Measurements from ENCODE around the gene MTHFD2L. TPM values are rescaled to one million over a fixed set of nuclear protein-coding genes. Genes with fewer than 3 reads are reported as not detected.

MTHFD2L gene
- total and polyA plus RNA-seq, 10 of the 15 experiments (the other 5 are each of a cell fraction or from before 2014, with no cell fraction given) = 4.8 to 25.4 (median 14.4) TPM

DNA sequence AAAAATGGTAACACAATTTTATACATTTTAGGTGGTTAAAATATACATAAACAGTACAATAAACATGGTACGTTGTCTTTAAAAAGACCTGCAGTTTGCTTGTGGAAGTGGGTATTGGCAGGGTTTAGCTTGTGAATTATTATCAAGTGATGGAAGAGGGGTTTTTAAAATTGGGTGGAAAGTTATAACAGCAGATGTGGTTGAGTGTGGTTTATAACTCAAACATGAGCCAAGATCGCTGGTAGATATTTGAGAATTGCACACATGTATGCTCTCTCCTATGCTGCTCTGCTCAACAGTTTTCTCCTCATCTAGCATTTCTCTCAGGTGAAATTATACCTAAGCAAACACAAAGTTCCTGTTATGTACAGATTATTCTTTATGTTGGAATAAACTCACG lies 164.4 kb downstream of the MTHFD2L start:
- H3K27ac ChIP-seq (ENCODE audit: control insufficient read depth, insufficient read depth) = no peak overlapping the region
- no peaks in the 10 kb centered on the region for H3K79me2 ChIP-seq (ENCODE audit: control insufficient read depth, insufficient read depth, low read length)
- RAD21 ChIA-PET (ENCODE audit: unreplicated experiment) = interaction anchor here (1.6 to 4.0 kb wide), 4 partner anchors 133 to 352 kb away, joined by 5 to 22 read pairs (median 12); no protein-coding TSS in a partner anchor
- H3K27me3 ChIP-seq (replicated peaks in 1 of 2; ENCODE audit: control insufficient read depth in 2 of 2, insufficient read depth in 2 of 2, low read length in 1 of 2) = peaks cover 0 to 3% of the 10 kb centered on the region in 2 experiments; a peak in 1 of 4 replicates
- H3K9ac ChIP-seq (ENCODE audit: control insufficient read depth, insufficient read depth, low read length) = no peak overlapping the region
- H3K4me3 ChIP-seq = no peak overlapping the region
- ATAC-seq (no peak), DNase-seq (ENCODE audit: low read depth, low spot score) (no peak), FAIRE-seq (no peak)
- H3K4me1 ChIP-seq (ENCODE audit: control insufficient read depth, insufficient read depth, low read length) = no peaks in the 10 kb centered on the region
- no peaks in the 10 kb centered on the region for H4K20me1 ChIP-seq (ENCODE audit: control insufficient read depth, insufficient read depth)
- H2AFZ ChIP-seq (ENCODE audit: control insufficient read depth, low read depth, low read length) = no peak overlapping the region
- CTCF ChIA-PET = interaction anchor here (1.0 to 3.7 kb wide), 12 partner anchors 24 to 356 kb away, joined by 3 to 47 read pairs (median 6); no protein-coding TSS in a partner anchor
- SMC1A ChIA-PET (ENCODE audit: uncharacterized antibody, unreplicated experiment) = interaction anchor here (0.8 to 4.5 kb wide), 4 partner anchors 107 to 353 kb away, joined by 3 to 34 read pairs (median 3); no protein-coding TSS in a partner anchor
- TF ChIP-seq, protein P1, sequence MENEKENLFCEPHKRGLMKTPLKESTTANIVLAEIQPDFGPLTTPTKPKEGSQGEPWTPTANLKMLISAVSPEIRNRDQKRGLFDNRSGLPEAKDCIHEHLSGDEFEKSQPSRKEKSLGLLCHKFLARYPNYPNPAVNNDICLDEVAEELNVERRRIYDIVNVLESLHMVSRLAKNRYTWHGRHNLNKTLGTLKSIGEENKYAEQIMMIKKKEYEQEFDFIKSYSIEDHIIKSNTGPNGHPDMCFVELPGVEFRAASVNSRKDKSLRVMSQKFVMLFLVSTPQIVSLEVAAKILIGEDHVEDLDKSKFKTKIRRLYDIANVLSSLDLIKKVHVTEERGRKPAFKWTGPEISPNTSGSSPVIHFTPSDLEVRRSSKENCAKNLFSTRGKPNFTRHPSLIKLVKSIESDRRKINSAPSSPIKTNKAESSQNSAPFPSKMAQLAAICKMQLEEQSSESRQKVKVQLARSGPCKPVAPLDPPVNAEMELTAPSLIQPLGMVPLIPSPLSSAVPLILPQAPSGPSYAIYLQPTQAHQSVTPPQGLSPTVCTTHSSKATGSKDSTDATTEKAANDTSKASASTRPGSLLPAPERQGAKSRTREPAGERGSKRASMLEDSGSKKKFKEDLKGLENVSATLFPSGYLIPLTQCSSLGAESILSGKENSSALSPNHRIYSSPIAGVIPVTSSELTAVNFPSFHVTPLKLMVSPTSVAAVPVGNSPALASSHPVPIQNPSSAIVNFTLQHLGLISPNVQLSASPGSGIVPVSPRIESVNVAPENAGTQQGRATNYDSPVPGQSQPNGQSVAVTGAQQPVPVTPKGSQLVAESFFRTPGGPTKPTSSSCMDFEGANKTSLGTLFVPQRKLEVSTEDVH (IDR thresholded peaks at IDR 0.05; ENCODE audit: low read depth, partially characterized antibody) = no peak
- TF ChIP-seq MEF2B (IDR thresholded peaks at IDR 0.05; ENCODE audit: partially characterized antibody, poor library complexity, severe bottlenecking) (no peak), NFIC (IDR thresholded peaks at IDR 0.05; ENCODE audit: low read depth, low read length) (no peak), ZZZ3 (IDR thresholded peaks at IDR 0.05; ENCODE audit: control insufficient read depth, insufficient read length, low read depth) (no peak), JUND (IDR thresholded peaks at IDR 0.05; ENCODE audit: low read depth, low read length) (no peak), DPF2 (IDR thresholded peaks at IDR 0.05) (no peak), CHD2 (IDR thresholded peaks at IDR 0.05; ENCODE audit: borderline replicate concordance, low read depth, low read length) (no peak), NR2F1 (conservative IDR thresholded peaks at IDR 0.05) (no peak), ZBED1 (IDR thresholded peaks at IDR 0.05; ENCODE audit: borderline replicate concordance) (no peak), PML (IDR thresholded peaks at IDR 0.05; ENCODE audit: low read length) (no peak), SIX5 (IDR thresholded peaks at IDR 0.05; ENCODE audit: low read depth, low read length, severe bottlenecking) (no peak), SUZ12 (IDR thresholded peaks at IDR 0.05; ENCODE audit: unreplicated experiment) (no peak), EP300 (IDR thresholded peaks at IDR 0.05; ENCODE audit: borderline replicate concordance in 1 of 2, control insufficient read depth in 1 of 2, low read depth in 2 of 2, low read length in 2 of 2) (no peak), TCF3 (IDR thresholded peaks at IDR 0.05; ENCODE audit: borderline replicate concordance, insufficient read depth, low read depth, low read length) (no peak)
- TF ChIP-seq, protein P2, sequence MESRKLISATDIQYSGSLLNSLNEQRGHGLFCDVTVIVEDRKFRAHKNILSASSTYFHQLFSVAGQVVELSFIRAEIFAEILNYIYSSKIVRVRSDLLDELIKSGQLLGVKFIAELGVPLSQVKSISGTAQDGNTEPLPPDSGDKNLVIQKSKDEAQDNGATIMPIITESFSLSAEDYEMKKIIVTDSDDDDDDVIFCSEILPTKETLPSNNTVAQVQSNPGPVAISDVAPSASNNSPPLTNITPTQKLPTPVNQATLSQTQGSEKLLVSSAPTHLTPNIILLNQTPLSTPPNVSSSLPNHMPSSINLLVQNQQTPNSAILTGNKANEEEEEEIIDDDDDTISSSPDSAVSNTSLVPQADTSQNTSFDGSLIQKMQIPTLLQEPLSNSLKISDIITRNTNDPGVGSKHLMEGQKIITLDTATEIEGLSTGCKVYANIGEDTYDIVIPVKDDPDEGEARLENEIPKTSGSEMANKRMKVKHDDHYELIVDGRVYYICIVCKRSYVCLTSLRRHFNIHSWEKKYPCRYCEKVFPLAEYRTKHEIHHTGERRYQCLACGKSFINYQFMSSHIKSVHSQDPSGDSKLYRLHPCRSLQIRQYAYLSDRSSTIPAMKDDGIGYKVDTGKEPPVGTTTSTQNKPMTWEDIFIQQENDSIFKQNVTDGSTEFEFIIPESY (IDR thresholded peaks at IDR 0.05) = no peak
- no peak overlapping the region for H3K4me2 ChIP-seq (ENCODE audit: control insufficient read depth, insufficient read depth)
- in situ Hi-C loops (cut with MboI) (loop anchor here (5.0 kb wide), 1 partner anchor 350 kb away; no protein-coding TSS in a partner anchor), intact Hi-C loops (cut with micrococcal nuclease; ENCODE audit: unreplicated experiment) (no loop called here)
- 12% methylated on average over 3 of the region's 3 CpGs for WGBS (ENCODE audit: insufficient coverage, insufficient replicate concordance, low lambda C conversion rate, missing lambda C conversion rate)
- no TSS peak for BruUV-seq (replicated peaks)
- H3K36me3 ChIP-seq (ENCODE audit: control insufficient read depth in 2 of 2, insufficient read depth in 2 of 2, low read length in 1 of 2) = no peaks in the 10 kb centered on the region
- POLR2A ChIA-PET = interaction anchor here (1.0 kb wide), 1 partner anchor 121 kb away, joined by 3 read pairs; no protein-coding TSS in a partner anchor
- H3K9me3 ChIP-seq (replicated peaks; ENCODE audit: control insufficient read depth, insufficient read depth, low read length) = no peaks in the 10 kb centered on the region
